T-helper 2 cell treated with Interferon-gamma antibody and Interleukin-4, amounts not matched to agents 5 μg/mL and 100 μg/mL, for 36 hours (primary cell): ENCODE results near the gene MRPS34.
"Not testable (repeated sequence)": the region's sequence is repeated elsewhere in the genome, so short reads cannot be mapped to it uniquely, and the experiment has no call there.

Experiments used
- DNase-seq: peaks from one replicate; pipeline ENCODE4 v3.0.0; 2021; ENCODE audit warnings: low spot score
- H3K27ac Mint-ChIP-seq: one replicate; pipeline ENCODE4 v1.8.0; 2021; ENCODE audit warnings: mild to moderate bottlenecking, mixed read lengths
- H3K27me3 Mint-ChIP-seq: one replicate; pipeline ENCODE4 v1.8.0; 2021; ENCODE audit warnings: low read depth, mixed read lengths
- H3K36me3 Mint-ChIP-seq: one replicate; pipeline ENCODE4 v1.8.0; 2021; ENCODE audit warnings: low read depth, mixed read lengths
- H3K4me1 Mint-ChIP-seq: one replicate; pipeline ENCODE4 v1.8.0; 2021; ENCODE audit warnings: low read depth, mixed read lengths
- H3K4me3 Mint-ChIP-seq: one replicate; pipeline ENCODE4 v1.8.0; 2022; ENCODE audit warnings: mild to moderate bottlenecking, moderate library complexity, mixed read lengths
- H3K9me3 Mint-ChIP-seq: one replicate; pipeline ENCODE4 v1.8.0; 2021; ENCODE audit warnings: mixed read lengths

Gene MRPS34

GRCh38 chr16:1732551-1732987 lies 40.4 kb downstream of the MRPS34 start:
- not testable (repeated sequence) for H3K9me3 Mint-ChIP-seq, H3K36me3 Mint-ChIP-seq, DNase-seq, H3K27me3 Mint-ChIP-seq, H3K4me1 Mint-ChIP-seq, H3K27ac Mint-ChIP-seq, H3K4me3 Mint-ChIP-seq

GRCh38 chr16:1732071-1732470 lies 40.9 kb downstream of the MRPS34 start:
- Mint-ChIP-seq H3K27me3 (no peaks in the 10 kb centered on the region), H3K27ac (no peak overlapping the region), H3K36me3 (peaks cover 7% of the 10 kb centered on the region), H3K4me1 (no peaks in the 10 kb centered on the region), H3K4me3 (no peak overlapping the region), H3K9me3 (no peaks in the 10 kb centered on the region)
- no peak for DNase-seq

- Mint-ChIP-seq H3K4me1 (no peaks in the 10 kb centered on the region), H3K36me3 (peaks cover 10% of the 10 kb centered on the region), H3K27me3 (no peaks in the 10 kb centered on the region), H3K9me3 (no peaks in the 10 kb centered on the region), H3K27ac (no peak overlapping the region), H3K4me3 (no peak overlapping the region)
- DNase-seq = no peak
These were observed 41.3 kb downstream of the MRPS34 start for GRCh38 chr16:1731603-1732002.

GRCh38 chr16:1731073-1731472 lies 41.9 kb downstream of the MRPS34 start:
- no peak for DNase-seq
- H3K4me3 Mint-ChIP-seq = no peak overlapping the region
- H3K27me3 Mint-ChIP-seq = no peaks in the 10 kb centered on the region
- H3K27ac Mint-ChIP-seq = no peak overlapping the region
- H3K4me1 Mint-ChIP-seq = no peaks in the 10 kb centered on the region
- peaks cover 10% of the 10 kb centered on the region for H3K36me3 Mint-ChIP-seq
- H3K9me3 Mint-ChIP-seq = no peaks in the 10 kb centered on the region

- Mint-ChIP-seq H3K4me3 (no peak overlapping the region), H3K36me3 (peaks cover 10% of the 10 kb centered on the region), H3K27ac (no peak overlapping the region), H3K27me3 (no peaks in the 10 kb centered on the region), H3K4me1 (no peaks in the 10 kb centered on the region), H3K9me3 (no peaks in the 10 kb centered on the region)
- no peak for DNase-seq
These were observed 43.5 kb downstream of the MRPS34 start for GRCh38 chr16:1729445-1729844.

GRCh38 chr16:1729026-1729425 lies 43.9 kb downstream of the MRPS34 start:
- no peak overlapping the region for H3K27ac Mint-ChIP-seq
- no peaks in the 10 kb centered on the region for H3K27me3 Mint-ChIP-seq
- peaks cover 10% of the 10 kb centered on the region for H3K36me3 Mint-ChIP-seq

GRCh38 chr16:1727651-1728624 lies 45.0 kb downstream of the MRPS34 start:
- H3K9me3 Mint-ChIP-seq = no peaks in the 10 kb centered on the region
- no peak for DNase-seq
- H3K4me1 Mint-ChIP-seq = peaks cover 6% of the 10 kb centered on the region
- H3K27me3 Mint-ChIP-seq = no peaks in the 10 kb centered on the region
- peaks cover 10% of the 10 kb centered on the region for H3K36me3 Mint-ChIP-seq
- H3K4me3 Mint-ChIP-seq = no peak overlapping the region
- H3K27ac Mint-ChIP-seq = no peak overlapping the region

More at GRCh38 chr16:1729026-1729425, 43.9 kb downstream of the MRPS34 start:
- Mint-ChIP-seq H3K4me3 (no peak overlapping the region), H3K9me3 (no peaks in the 10 kb centered on the region), H3K4me1 (no peaks in the 10 kb centered on the region)
- no peak for DNase-seq

- no peak for DNase-seq
- no peaks in the 10 kb centered on the region for H3K27me3 Mint-ChIP-seq
- H3K4me1 Mint-ChIP-seq = peaks cover 9% of the 10 kb centered on the region
- H3K9me3 Mint-ChIP-seq = no peaks in the 10 kb centered on the region
- peaks cover 10% of the 10 kb centered on the region for H3K36me3 Mint-ChIP-seq
- H3K27ac Mint-ChIP-seq = no peak overlapping the region
- H3K4me3 Mint-ChIP-seq = no peak overlapping the region
These were observed 46.1 kb downstream of the MRPS34 start for GRCh38 chr16:1726661-1727502.

GRCh38 chr16:1724491-1724890 lies 48.4 kb downstream of the MRPS34 start:
- DNase-seq = no peak
- H3K27me3 Mint-ChIP-seq = no peaks in the 10 kb centered on the region
- peaks cover 13% of the 10 kb centered on the region for H3K36me3 Mint-ChIP-seq
- no peaks in the 10 kb centered on the region for H3K9me3 Mint-ChIP-seq
- no peak overlapping the region for H3K4me3 Mint-ChIP-seq
- no peak overlapping the region for H3K27ac Mint-ChIP-seq
- peaks cover 17% of the 10 kb centered on the region for H3K4me1 Mint-ChIP-seq

GRCh38 chr16:1723450-1724147 lies 49.3 kb downstream of the MRPS34 start:
- H3K27ac Mint-ChIP-seq = peak overlapping the region; percentile 71
- no peaks in the 10 kb centered on the region for H3K9me3 Mint-ChIP-seq
- no peaks in the 10 kb centered on the region for H3K27me3 Mint-ChIP-seq
- DNase-seq = peak; percentile 18
- H3K4me1 Mint-ChIP-seq = peaks cover 22% of the 10 kb centered on the region
- H3K36me3 Mint-ChIP-seq = peaks cover 9% of the 10 kb centered on the region
- H3K4me3 Mint-ChIP-seq = peak overlapping the region; percentile 34
